B cell (primary cell): ENCODE results near the gene CALHM1.

Experiments
- CTCF ChIP-seq: fragments of 200-600 bp; IDR thresholded peaks from one replicate; pipeline ENCODE4 v1.8.0; 2022; ENCODE audit warnings: antibody characterized with exemption, mild to moderate bottlenecking
- EZH2 ChIP-seq: IDR thresholded peaks from 2 replicates; pipeline ENCODE4 v1.6.1; 2012; ENCODE audit warnings: borderline replicate concordance, low read depth, mild to moderate bottlenecking, moderate library complexity, low read length; ENCODE audit not compliant: insufficient read depth, poor library complexity, severe bottlenecking

- no peak for TF ChIP-seq CTCF
- TF ChIP-seq EZH2, result no peak
These were observed 14.6 kb upstream of the CALHM1 start for GRCh38 chr10:103473261-103473671.
